ACC112 (cell line): ENCODE measurements around the gene CEP112.
"Not testable (repeated sequence)": the region's sequence is repeated elsewhere in the genome, so short reads cannot be mapped to it uniquely, and the experiment has no call there.

Source experiments
- H2AFZ ChIP-seq: fragments of 200-600 bp; sonication (generic); one replicate; pipeline ENCODE4 v1.6.0; 2017; ENCODE audit warnings: antibody characterized with exemption, low read length; ENCODE audit not compliant: unreplicated experiment
- H3K27ac ChIP-seq: fragments of 200-600 bp; sonication (generic); 2 replicates; pipeline ENCODE4 v1.5.1; 2014; ENCODE audit warnings: low read depth, mild to moderate bottlenecking, antibody characterized with exemption, low read length, moderate library complexity
- H3K27me3 ChIP-seq: fragments of 200-600 bp; sonication (generic); 2 replicates; pipeline ENCODE4 v1.6.1; 2014; ENCODE audit warnings: mild to moderate bottlenecking, antibody characterized with exemption, low read length, moderate library complexity, mixed read lengths; ENCODE audit not compliant: insufficient read depth
- H3K36me3 ChIP-seq: fragments of 200-600 bp; sonication (generic); 2 replicates; pipeline ENCODE4 v1.6.1; 2016; ENCODE audit warnings: mild to moderate bottlenecking, antibody characterized with exemption, low read length, moderate library complexity, mixed read lengths; ENCODE audit not compliant: insufficient read depth
- H3K4me1 ChIP-seq: fragments of 200-600 bp; sonication (generic); one replicate; pipeline ENCODE4 v1.6.1; 2016; ENCODE audit warnings: low read length, mixed read lengths; ENCODE audit not compliant: insufficient read depth, unreplicated experiment, control insufficient read depth
- H3K4me3 ChIP-seq: fragments of 200-600 bp; sonication (generic); 2 replicates; pipeline ENCODE4 v1.5.1; 2014; ENCODE audit warnings: mild to moderate bottlenecking, low read depth, low read length
- H3K79me2 ChIP-seq: fragments of 200-600 bp; sonication (generic); one replicate; pipeline ENCODE4 v1.6.0; 2016; ENCODE audit warnings: low read length; ENCODE audit not compliant: control insufficient read depth, unreplicated experiment, insufficient read depth

The CEP112 gene

DNA sequence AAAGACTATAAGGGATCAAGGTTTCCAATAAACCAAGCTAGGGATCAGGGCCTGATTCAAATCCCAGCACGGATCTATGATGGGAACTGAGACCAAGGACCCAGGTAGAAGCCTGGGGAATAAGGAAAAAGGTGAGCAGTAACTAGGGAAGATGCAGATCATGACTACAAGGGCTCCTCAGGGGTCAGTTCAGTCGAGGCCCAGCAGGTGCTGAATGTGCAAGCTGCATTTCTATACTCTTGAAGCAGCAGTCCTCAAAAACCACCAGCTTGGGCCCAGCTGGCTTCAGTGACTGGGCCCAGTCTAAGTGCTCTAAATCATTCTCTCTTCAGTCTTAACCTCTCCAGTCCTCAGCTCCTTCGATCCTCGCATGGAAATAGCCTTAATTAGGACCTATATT is 401.7 kb downstream of the CEP112 start:
- Histone ChIP-seq H3K4me1 (peaks cover 6% of the 10 kb centered on the region), H3K27me3 (no peaks in the 10 kb centered on the region), H3K27ac (no peak overlapping the region), H3K79me2 (no peaks in the 10 kb centered on the region), H3K36me3 (no peaks in the 10 kb centered on the region), H2AFZ (no peak overlapping the region), H3K4me3 (no peak overlapping the region)

DNA sequence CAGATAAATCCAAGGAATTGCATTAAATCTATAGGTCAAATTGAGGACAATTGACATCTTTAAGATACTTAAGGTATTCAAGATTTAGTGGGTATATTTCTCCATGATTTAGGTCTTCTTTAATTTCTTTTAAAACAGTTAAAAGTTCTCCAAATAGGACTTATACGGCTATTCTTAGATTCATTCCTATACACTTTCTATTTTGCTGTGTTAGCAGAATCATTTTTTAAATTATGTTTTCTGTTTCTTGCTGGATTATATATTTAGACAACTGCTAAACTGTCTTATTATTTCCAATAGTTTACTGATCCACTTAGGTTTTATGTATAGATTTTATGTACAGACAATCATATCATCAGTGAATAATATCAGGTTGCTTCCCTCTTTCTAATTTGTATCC is 404.4 kb downstream of the CEP112 start:
- Histone ChIP-seq H3K4me1 (peaks cover 23% of the 10 kb centered on the region), H3K79me2 (no peaks in the 10 kb centered on the region), H3K4me3 (no peak overlapping the region), H3K27me3 (no peaks in the 10 kb centered on the region), H2AFZ (no peak overlapping the region), H3K36me3 (no peaks in the 10 kb centered on the region), H3K27ac (no peak overlapping the region)

DNA sequence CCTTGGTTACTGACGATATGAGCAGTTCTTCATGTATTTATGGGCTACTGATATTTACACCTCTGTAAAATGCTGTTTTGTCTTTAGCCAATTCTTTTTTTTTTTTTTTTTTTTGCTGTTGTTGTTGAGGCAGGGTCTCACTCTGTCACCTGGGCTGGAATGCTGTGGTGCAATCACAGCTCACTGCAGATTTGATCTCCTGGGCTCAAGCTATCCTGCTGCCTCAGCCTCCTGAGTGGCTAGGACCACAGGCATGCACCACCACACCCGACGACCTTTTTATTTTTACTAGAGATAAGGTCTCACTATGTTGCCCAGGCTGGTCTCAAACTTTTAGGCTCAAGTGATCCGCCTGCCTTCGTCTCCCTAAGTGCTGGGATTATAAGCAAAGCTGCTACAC is 405.5 kb downstream of the CEP112 start:
- Histone ChIP-seq H2AFZ (no peak overlapping the region), H3K79me2 (no peaks in the 10 kb centered on the region), H3K36me3 (no peaks in the 10 kb centered on the region), H3K27ac (no peak overlapping the region), H3K4me3 (no peak overlapping the region), H3K4me1 (peaks cover 23% of the 10 kb centered on the region), H3K27me3 (no peaks in the 10 kb centered on the region)

DNA sequence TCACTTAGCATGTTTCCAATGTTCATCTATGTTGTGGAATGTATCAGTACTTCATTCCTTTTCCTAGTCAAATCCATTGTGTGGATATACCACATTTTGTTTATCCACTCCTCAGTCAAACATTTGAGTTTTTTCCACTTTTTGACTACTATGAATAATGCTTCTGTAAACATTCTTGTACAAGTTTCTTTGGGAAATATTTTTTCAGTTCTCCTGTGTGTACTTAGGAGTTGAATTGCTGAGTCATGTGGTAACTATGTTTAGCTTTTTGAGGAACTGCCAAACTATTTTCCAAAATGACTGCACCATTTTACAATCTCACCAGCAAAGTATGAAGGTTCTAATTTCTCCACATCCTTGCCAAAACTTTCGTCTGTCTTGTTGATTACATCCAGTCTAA is 406.8 kb downstream of the CEP112 start:
- Histone ChIP-seq H3K79me2 (no peaks in the 10 kb centered on the region), H3K27ac (peak overlapping the region; percentile 94), H3K4me3 (peak overlapping the region; percentile 13; the same call in 1 of the 2 replicates), H3K4me1 (peaks cover 23% of the 10 kb centered on the region), H3K36me3 (no peaks in the 10 kb centered on the region), H2AFZ (no peak overlapping the region), H3K27me3 (no peaks in the 10 kb centered on the region)

DNA sequence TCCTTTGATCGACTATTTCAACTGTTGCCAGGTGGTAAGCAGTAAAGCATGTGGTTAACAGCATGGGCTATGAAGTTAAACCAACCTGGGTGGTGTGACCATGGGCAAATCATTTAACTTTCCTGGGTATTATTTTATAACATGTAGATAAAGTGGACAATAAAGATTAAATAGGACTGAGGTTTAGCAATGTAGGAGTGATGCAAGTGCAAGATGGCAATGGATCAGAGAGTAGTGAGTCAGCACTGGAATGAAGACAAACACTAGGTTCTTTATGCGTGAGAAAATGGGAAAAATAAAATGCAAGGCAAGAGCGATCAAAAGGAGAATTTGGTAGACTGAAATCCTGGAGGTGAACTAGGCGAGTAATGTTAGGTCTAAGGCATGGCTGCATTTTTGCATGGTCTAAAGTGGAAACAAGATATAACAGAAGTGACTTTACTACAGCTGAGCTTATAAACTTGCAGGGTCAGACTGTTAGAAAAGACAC is 408.0 kb downstream of the CEP112 start:
- Histone ChIP-seq H3K4me1 (peaks cover 23% of the 10 kb centered on the region), H3K4me3 (peak overlapping the region; percentile 5), H3K27me3 (no peaks in the 10 kb centered on the region), H3K36me3 (no peaks in the 10 kb centered on the region), H3K79me2 (no peaks in the 10 kb centered on the region), H3K27ac (peak overlapping the region; percentile 94), H2AFZ (peak overlapping the region; percentile 0)

DNA sequence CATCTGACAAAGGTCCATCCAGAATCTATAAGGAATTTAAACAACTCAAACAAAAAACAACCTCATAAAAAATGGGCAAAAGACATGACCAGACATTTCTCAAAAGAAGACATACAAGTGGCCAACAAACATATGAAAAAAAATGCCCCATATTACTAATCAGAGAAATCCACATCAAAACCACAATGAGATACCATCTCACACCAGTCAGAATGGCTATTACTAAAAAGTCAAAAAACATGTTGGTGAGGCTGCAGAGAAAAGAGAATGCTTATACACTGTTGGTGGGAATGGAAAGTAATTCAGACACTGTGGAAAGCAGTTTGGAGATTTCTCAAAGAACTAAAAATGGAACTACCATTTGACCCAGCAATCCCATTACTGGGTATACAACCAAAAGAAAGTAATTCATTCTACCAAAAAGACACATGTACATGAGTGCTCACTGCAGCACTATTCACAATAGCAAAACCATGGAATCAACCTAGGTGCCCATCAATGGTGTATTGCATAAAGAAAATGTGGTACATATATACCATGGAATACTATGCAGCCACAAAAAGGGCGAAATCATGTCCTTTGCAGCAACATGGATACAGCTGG is 409.7 kb downstream of the CEP112 start:
- not testable (repeated sequence) for H3K4me3 ChIP-seq, H3K79me2 ChIP-seq, H3K27ac ChIP-seq, H2AFZ ChIP-seq, H3K27me3 ChIP-seq, H3K36me3 ChIP-seq
- peaks cover 23% of the 10 kb centered on the region for H3K4me1 ChIP-seq

DNA sequence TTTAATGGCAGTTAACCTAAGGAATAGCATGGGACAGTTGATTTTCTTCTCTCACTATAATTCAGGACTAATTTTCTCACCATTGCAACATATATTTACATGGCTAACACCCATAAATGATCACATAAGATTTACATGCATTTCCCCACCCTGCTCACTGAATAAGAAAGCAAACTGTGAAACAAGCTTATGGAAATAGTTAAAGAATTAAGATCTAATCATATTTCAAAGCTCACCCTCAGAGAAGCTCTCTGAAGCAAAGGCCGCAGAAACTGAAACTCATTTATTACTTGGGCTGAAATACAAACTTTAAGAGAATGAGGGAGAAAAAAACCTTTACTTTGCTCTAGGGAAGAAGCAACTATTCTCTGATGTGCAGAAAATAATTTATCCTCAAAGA is 411.8 kb downstream of the CEP112 start:
- no peaks in the 10 kb centered on the region for H3K79me2 ChIP-seq
- H3K36me3 ChIP-seq: no peaks in the 10 kb centered on the region
- H3K27me3 ChIP-seq: no peaks in the 10 kb centered on the region
- no peak overlapping the region for H3K4me3 ChIP-seq
- H3K27ac ChIP-seq: no peak overlapping the region
- no peak overlapping the region for H2AFZ ChIP-seq
- H3K4me1 ChIP-seq: peaks cover 17% of the 10 kb centered on the region

DNA sequence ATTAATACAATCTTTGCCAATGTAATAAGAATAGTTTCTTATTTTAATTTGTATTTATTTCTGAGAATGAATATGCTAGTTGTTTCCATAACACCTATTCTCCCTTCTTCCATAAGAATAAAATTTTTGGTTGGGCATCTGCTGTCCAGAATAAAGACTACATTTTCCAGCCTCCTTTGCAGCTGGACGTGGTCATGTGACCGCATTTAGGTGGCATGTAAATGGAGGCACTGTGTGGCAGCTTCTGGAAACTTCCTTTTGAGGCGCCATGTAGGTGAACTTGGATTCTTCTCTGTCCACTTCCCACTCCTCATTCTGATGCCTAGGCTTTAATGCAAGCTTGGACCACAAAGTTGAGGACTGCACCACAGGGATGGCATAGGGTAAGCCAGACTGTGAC is 415.0 kb downstream of the CEP112 start:
- Histone ChIP-seq H3K4me1 (no peaks in the 10 kb centered on the region), H3K79me2 (no peaks in the 10 kb centered on the region), H2AFZ (no peak overlapping the region), H3K36me3 (no peaks in the 10 kb centered on the region), H3K27ac (no peak overlapping the region), H3K27me3 (no peaks in the 10 kb centered on the region), H3K4me3 (no peak overlapping the region)

DNA sequence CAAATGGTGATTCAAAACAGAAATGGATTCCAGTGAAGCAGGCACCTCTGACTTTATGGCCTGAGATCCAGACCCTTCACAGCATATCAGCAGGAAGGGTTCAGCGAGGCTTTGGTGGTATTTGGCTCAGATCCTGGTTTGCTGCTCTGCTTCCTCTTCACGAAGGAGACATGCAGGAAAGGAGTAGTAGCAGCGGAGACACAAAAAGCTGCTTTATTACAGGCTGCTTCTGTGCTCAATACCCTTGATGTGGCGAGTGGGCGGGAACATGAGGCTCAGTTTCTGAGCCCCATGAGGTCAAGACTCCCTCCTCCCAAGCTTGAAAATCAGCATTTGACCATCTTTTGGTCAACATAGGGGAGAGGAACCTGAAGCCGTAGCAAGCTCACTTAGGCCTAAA is 417.1 kb downstream of the CEP112 start:
- Histone ChIP-seq H2AFZ (no peak overlapping the region), H3K79me2 (no peaks in the 10 kb centered on the region), H3K27me3 (no peaks in the 10 kb centered on the region), H3K27ac (no peak overlapping the region), H3K4me3 (no peak overlapping the region), H3K4me1 (no peaks in the 10 kb centered on the region), H3K36me3 (no peaks in the 10 kb centered on the region)

DNA sequence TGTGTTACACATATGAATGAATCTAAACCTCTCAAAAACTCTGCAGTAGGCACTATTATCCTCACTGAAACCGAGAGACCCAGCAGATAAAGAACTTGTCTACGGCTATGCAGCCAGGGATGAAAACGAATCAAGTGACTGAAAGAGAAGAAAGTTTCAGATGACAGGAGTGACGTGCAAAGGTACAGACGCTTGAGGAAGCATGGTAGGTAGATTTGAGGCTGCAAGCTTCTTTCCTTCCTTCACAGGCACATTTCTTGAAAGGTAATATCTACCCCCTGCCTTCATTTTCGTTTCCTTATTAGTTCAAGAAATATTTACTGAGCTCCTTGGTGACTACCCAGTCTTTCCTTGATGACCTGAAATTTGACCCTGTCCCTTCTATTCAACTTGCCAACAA is 418.9 kb downstream of the CEP112 start:
- Histone ChIP-seq H3K4me1 (no peaks in the 10 kb centered on the region), H3K79me2 (no peaks in the 10 kb centered on the region), H3K27ac (no peak overlapping the region), H3K27me3 (no peaks in the 10 kb centered on the region), H3K36me3 (no peaks in the 10 kb centered on the region), H3K4me3 (no peak overlapping the region), H2AFZ (no peak overlapping the region)

DNA sequence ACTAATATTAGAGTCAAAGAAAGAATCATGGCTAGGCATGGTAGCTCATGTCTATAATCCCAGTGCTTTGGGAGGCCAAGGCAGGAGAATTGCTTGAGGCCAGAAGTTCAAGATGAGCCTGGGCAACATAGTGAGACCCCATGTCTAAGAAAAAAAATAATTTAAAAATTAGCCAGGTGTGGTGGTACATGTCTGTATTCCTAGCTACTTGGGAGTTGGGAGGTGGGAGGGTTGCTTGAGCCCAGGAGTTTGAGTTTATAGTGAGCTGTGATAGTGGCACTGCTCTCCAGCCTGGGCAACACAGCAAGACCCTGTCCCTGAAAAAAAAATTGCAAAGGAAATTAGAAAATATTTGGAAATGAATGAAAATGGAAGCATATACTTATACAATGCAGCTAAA is 420.2 kb downstream of the CEP112 start:
- Histone ChIP-seq H3K36me3 (no peaks in the 10 kb centered on the region), H3K27me3 (no peaks in the 10 kb centered on the region), H3K4me3 (no peak overlapping the region), H3K4me1 (no peaks in the 10 kb centered on the region), H2AFZ (no peak overlapping the region), H3K79me2 (no peaks in the 10 kb centered on the region), H3K27ac (no peak overlapping the region)
